Gastrocnemius medialis (tissue), 4 donors: ENCODE data around the gene CRYBB1. TPM values are rescaled to one million over a fixed set of nuclear protein-coding genes. Genes with fewer than 3 reads are reported as not detected.

Source experiments
- ATAC-seq, 2 donors: fragments of 150-250 bp; one replicate each; pipeline ENCODE4 v1.9.1; 2016
- DNase-seq, 2 donors: peaks; one replicate each; pipeline ENCODE4 v3.0.0-alpha.2; 2019
- H3K27ac ChIP-seq, 4 donors: fragments of 200-600 bp; sonication (generic); 1 replicate in 1 of 4; 2 replicates in 3 of 4; pipeline ENCODE4 v1.5.1; 2016 to 2018; ENCODE audit warnings: mild to moderate bottlenecking in 2 of 4, moderate library complexity in 1 of 4
- H3K27me3 ChIP-seq, 3 donors: fragments of 200-600 bp; sonication (generic) in 2 of 3; 1 replicate in 1 of 3; 2 replicates in 2 of 3; pipeline versions ENCODE4 v1.5.1 to v1.6.0; 2016 to 2019; ENCODE audit warnings: mild to moderate bottlenecking in 1 of 3, moderate library complexity in 1 of 3
- H3K36me3 ChIP-seq, 2 donors: fragments of 200-600 bp; sonication (generic) in 1 of 2; one replicate each; pipeline ENCODE4 v1.5.1; 2017 to 2018
- H3K4me1 ChIP-seq, 2 donors: fragments of 200-600 bp; sonication (generic) in 1 of 2; one replicate each; pipeline ENCODE4 v1.5.1; 2016 to 2017; ENCODE audit warnings: mild to moderate bottlenecking in 2 of 2
- H3K4me3 ChIP-seq, 4 donors: fragments of 200-600 bp; sonication (generic) in 3 of 4; 1 replicate in 1 of 4; 2 replicates in 3 of 4; pipeline ENCODE4 v1.5.1; 2016 to 2019; ENCODE audit warnings: mild to moderate bottlenecking in 2 of 4
- H3K9me3 ChIP-seq, 3 donors: fragments of 200-600 bp; sonication (generic) in 2 of 3; 1 replicate in 1 of 3; 2 replicates in 2 of 3; pipeline ENCODE4 v1.5.1; 2016 to 2019
- POLR2A ChIP-seq, 2 donors: fragments of 450-650 bp; IDR thresholded peaks; one replicate each; pipeline ENCODE4 v1.6.1; 2017; ENCODE audit warnings: antibody characterized with exemption in 2 of 2, mild to moderate bottlenecking in 2 of 2, moderate library complexity in 2 of 2
- in situ Hi-C, 4 donors: fragments of 200-750 bp; cut with MboI; loops; one replicate each; pipeline versions ENCODE4 v1.15.0 to v1.8.0; 2017; ENCODE audit warnings: low sequenced_read_pairs in 4 of 4
- intact Hi-C: fragments of 100-400 bp; cut with DNase I; formaldehyde crosslinking; loops from one replicate; pipeline ENCODE4 v1.15.1; 2023; ENCODE audit warnings: low total_unique reads
- total RNA-seq, 4 donors: library from RNA; depleted of rRNA; stranded (reverse); fragments of >200 nt; gene quantifications; one replicate each; pipeline versions ENCODE4 v1.1.0 to v1.2.3, GENCODE V29; 2016
- TF ChIP-seq, protein P1 (sequence below), 5 experiments: fragments of 450-650 bp in 3 of 5; fragments of 200-600 bp in 2 of 5; sonication (generic) in 2 of 5; IDR thresholded peaks in 4 of 5; conservative IDR thresholded peaks in 1 of 5; 1 replicate in 4 of 5; 2 replicates in 1 of 5; pipeline ENCODE4 v1.5.1; 2016 to 2019; ENCODE audit warnings: antibody characterized with exemption in 5 of 5, mild to moderate bottlenecking in 3 of 5, moderate library complexity in 3 of 5

CRYBB1 gene
- total RNA-seq, 4 donors from 2014 or later, result 0.97 TPM; not detected in 3

DNA sequence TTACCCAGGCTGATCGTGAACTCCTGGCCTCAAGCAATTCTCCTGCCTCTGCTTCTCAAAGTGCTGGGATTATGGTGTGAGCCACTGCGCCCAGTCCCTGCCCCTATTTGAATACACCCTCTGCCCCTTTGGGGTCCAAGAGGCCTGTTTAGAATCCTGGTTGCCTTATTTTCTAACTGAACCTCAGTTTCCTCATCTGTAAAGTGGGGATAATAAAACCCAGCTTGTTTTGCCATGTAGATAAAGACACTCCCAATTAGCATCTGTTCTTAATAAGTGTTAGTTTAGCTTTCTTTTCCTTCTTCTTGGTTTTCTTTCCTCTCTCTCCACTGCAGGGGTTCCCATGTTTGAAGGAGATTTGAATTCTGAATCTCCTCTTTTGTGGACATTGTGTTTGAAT lies 44.3 kb upstream of the CRYBB1 start:
- no peaks in the 10 kb centered on the region for H3K9me3 ChIP-seq
- H3K4me1 ChIP-seq, result peaks cover 14 to 20% of the 10 kb centered on the region in 2 donors
- intact Hi-C loops (no loop called here), in situ Hi-C loops (no loop called here)
- no peaks in the 10 kb centered on the region for H3K36me3 ChIP-seq
- peaks cover 29 to 39% (median 34%) of the 10 kb centered on the region in 3 donors for H3K27me3 ChIP-seq
- DNase-seq, result no peak
- H3K27ac ChIP-seq, result no peak overlapping the region
- no peak for TF ChIP-seq POLR2A (IDR thresholded peaks at IDR 0.05)
- TF ChIP-seq, protein P1, sequence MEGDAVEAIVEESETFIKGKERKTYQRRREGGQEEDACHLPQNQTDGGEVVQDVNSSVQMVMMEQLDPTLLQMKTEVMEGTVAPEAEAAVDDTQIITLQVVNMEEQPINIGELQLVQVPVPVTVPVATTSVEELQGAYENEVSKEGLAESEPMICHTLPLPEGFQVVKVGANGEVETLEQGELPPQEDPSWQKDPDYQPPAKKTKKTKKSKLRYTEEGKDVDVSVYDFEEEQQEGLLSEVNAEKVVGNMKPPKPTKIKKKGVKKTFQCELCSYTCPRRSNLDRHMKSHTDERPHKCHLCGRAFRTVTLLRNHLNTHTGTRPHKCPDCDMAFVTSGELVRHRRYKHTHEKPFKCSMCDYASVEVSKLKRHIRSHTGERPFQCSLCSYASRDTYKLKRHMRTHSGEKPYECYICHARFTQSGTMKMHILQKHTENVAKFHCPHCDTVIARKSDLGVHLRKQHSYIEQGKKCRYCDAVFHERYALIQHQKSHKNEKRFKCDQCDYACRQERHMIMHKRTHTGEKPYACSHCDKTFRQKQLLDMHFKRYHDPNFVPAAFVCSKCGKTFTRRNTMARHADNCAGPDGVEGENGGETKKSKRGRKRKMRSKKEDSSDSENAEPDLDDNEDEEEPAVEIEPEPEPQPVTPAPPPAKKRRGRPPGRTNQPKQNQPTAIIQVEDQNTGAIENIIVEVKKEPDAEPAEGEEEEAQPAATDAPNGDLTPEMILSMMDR (IDR thresholded peaks at IDR 0.05 in 4 of 5, conservative IDR thresholded peaks at IDR 0.05 in 1 of 5), result no peak
- H3K4me3 ChIP-seq, result no peak overlapping the region
- no peak for ATAC-seq

GRCh38 chr22:26660961-26661578 lies 43.2 kb upstream of the CRYBB1 start:
- no peak for DNase-seq
- ATAC-seq, result no peak
- H3K27me3 ChIP-seq, result peaks cover 36 to 46% (median 42%) of the 10 kb centered on the region in 3 donors
- H3K27ac ChIP-seq, result no peak overlapping the region
- no peaks in the 10 kb centered on the region for H3K9me3 ChIP-seq
- peaks cover 14 to 24% of the 10 kb centered on the region in 2 donors for H3K4me1 ChIP-seq
- in situ Hi-C loops (no loop called here), intact Hi-C loops (no loop called here)
- H3K4me3 ChIP-seq, result no peak overlapping the region
- TF ChIP-seq POLR2A (IDR thresholded peaks at IDR 0.05), result no peak
- TF ChIP-seq, protein P1 (IDR thresholded peaks at IDR 0.05 in 4 of 5, conservative IDR thresholded peaks at IDR 0.05 in 1 of 5), result no peak
- no peaks in the 10 kb centered on the region for H3K36me3 ChIP-seq

DNA sequence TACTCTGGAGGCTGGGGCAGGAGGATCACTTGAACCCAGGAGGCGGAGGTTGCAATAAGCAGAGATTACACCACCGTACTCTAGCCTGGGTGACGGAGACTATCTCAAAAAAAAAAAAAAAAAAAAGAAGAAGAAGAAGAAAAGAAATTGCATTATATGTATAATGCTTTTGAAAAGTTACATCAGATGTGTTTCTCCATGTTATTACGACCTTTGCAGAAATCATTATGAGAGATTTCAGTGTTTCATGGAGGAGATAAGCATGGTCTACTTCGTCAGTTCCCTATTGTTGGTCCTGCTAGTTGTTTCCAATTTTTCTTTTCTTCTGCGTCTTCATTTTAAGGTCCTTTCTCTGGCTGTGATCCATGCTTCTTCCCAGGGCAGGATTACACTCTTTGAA lies 42.5 kb upstream of the CRYBB1 start:
- TF ChIP-seq, protein P1 (IDR thresholded peaks at IDR 0.05 in 4 of 5, conservative IDR thresholded peaks at IDR 0.05 in 1 of 5), result no peak
- TF ChIP-seq POLR2A (IDR thresholded peaks at IDR 0.05), result no peak
- in situ Hi-C loops, result no loop called here
- ATAC-seq (no peak), DNase-seq (no peak)
- Histone ChIP-seq H3K9me3 (no peaks in the 10 kb centered on the region), H3K27me3 (peaks cover 36 to 46% (median 42%) of the 10 kb centered on the region in 3 donors), H3K36me3 (no peaks in the 10 kb centered on the region), H3K27ac (no peak overlapping the region), H3K4me3 (no peak overlapping the region), H3K4me1 (peaks cover 14 to 24% of the 10 kb centered on the region in 2 donors)
- intact Hi-C loops, result no loop called here

DNA sequence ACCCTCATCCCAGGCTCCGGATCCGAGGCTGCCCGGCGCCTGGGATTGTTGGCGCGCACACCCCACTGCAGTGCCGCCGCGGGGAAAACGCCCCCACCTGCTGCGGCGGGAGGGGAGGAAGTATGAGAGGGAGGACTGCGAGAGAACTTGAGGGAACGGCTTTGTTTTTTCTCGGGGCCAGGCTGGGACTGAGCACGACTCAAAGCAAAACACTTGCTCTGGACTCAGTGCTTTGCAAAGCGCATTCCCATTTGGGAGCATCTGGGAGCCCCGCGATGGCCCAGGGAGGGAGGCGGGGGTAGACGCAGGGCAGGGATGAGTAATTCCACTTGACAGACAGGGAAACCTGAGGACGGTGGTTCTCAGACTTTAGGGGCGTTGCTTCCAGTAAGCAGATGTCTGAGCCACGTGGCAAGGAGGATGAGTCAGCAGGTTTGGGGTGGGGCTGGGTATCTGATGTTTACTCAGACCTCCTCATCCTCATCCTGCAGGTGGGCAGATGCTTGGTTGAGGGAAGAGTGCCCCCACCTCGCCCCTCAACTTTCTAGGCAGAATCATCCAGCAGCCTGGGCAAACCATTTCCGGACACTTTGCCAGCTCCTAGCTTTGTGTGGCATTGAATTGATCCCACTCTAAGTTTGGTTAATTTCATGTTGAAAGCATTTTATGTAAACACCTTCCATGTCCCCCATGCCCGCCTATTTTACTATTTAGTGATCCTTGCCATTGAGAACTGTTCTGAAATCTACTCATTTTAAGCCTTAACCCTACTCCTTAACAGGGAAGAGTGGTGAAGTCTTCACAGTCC lies 41.0 kb upstream of the CRYBB1 start:
- Histone ChIP-seq H3K4me3 (peak overlapping the region in 3 of 4 donors; percentile 32 to 53 (median 40)), H3K27me3 (peaks cover 36 to 46% (median 36%) of the 10 kb centered on the region in 3 donors), H3K36me3 (no peaks in the 10 kb centered on the region), H3K27ac (no peak overlapping the region), H3K4me1 (peaks cover 14 to 24% of the 10 kb centered on the region in 2 donors), H3K9me3 (no peaks in the 10 kb centered on the region)
- ATAC-seq, result peak; percentile 86 to 90
- intact Hi-C loops, result no loop called here
- TF ChIP-seq, protein P1 (IDR thresholded peaks at IDR 0.05 in 4 of 5, conservative IDR thresholded peaks at IDR 0.05 in 1 of 5), result no peak
- no peak for TF ChIP-seq POLR2A (IDR thresholded peaks at IDR 0.05)
- in situ Hi-C loops, result no loop called here
- DNase-seq, result peak; percentile 33 to 68
